Measurements from ENCODE around the gene SYCP2L.

GRCh38 chr6:10957414-10957886 is 70.6 kb downstream of the SYCP2L start:
- no peak for TF ChIP-seq BCL11B (tag by site-specific recombination; IDR thresholded peaks at IDR 0.05; ENCODE audit: low read depth)
- TF ChIP-seq, protein P1, sequence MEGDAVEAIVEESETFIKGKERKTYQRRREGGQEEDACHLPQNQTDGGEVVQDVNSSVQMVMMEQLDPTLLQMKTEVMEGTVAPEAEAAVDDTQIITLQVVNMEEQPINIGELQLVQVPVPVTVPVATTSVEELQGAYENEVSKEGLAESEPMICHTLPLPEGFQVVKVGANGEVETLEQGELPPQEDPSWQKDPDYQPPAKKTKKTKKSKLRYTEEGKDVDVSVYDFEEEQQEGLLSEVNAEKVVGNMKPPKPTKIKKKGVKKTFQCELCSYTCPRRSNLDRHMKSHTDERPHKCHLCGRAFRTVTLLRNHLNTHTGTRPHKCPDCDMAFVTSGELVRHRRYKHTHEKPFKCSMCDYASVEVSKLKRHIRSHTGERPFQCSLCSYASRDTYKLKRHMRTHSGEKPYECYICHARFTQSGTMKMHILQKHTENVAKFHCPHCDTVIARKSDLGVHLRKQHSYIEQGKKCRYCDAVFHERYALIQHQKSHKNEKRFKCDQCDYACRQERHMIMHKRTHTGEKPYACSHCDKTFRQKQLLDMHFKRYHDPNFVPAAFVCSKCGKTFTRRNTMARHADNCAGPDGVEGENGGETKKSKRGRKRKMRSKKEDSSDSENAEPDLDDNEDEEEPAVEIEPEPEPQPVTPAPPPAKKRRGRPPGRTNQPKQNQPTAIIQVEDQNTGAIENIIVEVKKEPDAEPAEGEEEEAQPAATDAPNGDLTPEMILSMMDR (tag by site-specific recombination; IDR thresholded peaks at IDR 0.05) = no peak
- TF ChIP-seq ZNF521 (tag by site-specific recombination; IDR thresholded peaks at IDR 0.05) = no peak
- no peak for TF ChIP-seq ZNF132 (tag by site-specific recombination; IDR thresholded peaks at IDR 0.05; ENCODE audit: borderline replicate concordance)
- TF ChIP-seq, protein P2, sequence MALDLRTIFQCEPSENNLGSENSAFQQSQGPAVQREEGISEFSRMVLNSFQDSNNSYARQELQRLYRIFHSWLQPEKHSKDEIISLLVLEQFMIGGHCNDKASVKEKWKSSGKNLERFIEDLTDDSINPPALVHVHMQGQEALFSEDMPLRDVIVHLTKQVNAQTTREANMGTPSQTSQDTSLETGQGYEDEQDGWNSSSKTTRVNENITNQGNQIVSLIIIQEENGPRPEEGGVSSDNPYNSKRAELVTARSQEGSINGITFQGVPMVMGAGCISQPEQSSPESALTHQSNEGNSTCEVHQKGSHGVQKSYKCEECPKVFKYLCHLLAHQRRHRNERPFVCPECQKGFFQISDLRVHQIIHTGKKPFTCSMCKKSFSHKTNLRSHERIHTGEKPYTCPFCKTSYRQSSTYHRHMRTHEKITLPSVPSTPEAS (tag by site-specific recombination; IDR thresholded peaks at IDR 0.05) = no peak
- no peak for TF ChIP-seq ZNF558 (tag by site-specific recombination; IDR thresholded peaks at IDR 0.05)
